Skeletal muscle satellite cell (primary cell): ENCODE results near the gene ADGRB3.
"Not testable (repeated sequence)": the region's sequence is repeated elsewhere in the genome, so short reads cannot be mapped to it uniquely, and the experiment has no call there.

ENCODE experiments used
- H3K27me3 ChIP-seq: 2 replicates; pipeline ENCODE4 v1.7.0; 2013; ENCODE audit warnings: low read length; ENCODE audit not compliant: control insufficient read depth, insufficient read depth
- H3K36me3 ChIP-seq: 2 replicates; pipeline ENCODE4 v1.7.0; 2013; ENCODE audit warnings: mild to moderate bottlenecking, control low read depth, low read length; ENCODE audit not compliant: insufficient read depth
- H3K4me1 ChIP-seq: 2 replicates; pipeline ENCODE4 v1.7.0; 2013; ENCODE audit warnings: low read length; ENCODE audit not compliant: control insufficient read depth, insufficient read depth
- H3K4me2 ChIP-seq: 2 replicates; pipeline ENCODE4 v1.7.0; 2013; ENCODE audit warnings: mild to moderate bottlenecking, low read length
- H3K4me3 ChIP-seq: 2 replicates; pipeline ENCODE4 v1.7.0; 2013; ENCODE audit warnings: low read length
- H3K9ac ChIP-seq: 2 replicates; pipeline ENCODE4 v1.7.0; 2013; ENCODE audit warnings: mild to moderate bottlenecking, low read depth, low read length, moderate library complexity
- H3K9me3 ChIP-seq: replicated peaks from 2 replicates; pipeline ENCODE4 v1.7.0; 2013; ENCODE audit warnings: mild to moderate bottlenecking, control low read depth, low read length

Gene ADGRB3

DNA sequence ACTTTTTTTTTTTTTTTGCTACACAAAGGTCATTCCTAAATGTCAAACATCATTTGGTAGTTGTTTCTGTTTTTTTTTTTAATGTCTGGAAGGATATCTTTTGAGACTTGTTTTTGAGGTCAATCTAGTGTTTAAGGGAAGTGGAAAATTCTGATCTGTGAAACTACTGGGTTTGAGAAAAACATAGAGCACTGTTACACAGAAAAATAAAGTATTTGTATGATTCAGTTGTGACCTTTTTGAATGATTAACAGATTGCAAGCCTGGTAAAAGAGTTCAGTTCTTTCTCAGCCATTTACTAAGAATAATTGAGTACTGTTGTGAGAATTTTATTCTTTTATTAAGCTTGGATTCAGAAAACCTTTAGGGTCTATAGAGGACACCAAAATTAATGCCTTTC lies 276.7 kb downstream of the ADGRB3 start:
- no peaks in the 10 kb centered on the region for H3K9me3 ChIP-seq
- H3K4me3 ChIP-seq = no peak overlapping the region
- H3K27me3 ChIP-seq = no peaks in the 10 kb centered on the region
- no peaks in the 10 kb centered on the region for H3K4me1 ChIP-seq
- no peaks in the 10 kb centered on the region for H3K36me3 ChIP-seq
- H3K4me2 ChIP-seq = no peak overlapping the region
- H3K9ac ChIP-seq = no peak overlapping the region

DNA sequence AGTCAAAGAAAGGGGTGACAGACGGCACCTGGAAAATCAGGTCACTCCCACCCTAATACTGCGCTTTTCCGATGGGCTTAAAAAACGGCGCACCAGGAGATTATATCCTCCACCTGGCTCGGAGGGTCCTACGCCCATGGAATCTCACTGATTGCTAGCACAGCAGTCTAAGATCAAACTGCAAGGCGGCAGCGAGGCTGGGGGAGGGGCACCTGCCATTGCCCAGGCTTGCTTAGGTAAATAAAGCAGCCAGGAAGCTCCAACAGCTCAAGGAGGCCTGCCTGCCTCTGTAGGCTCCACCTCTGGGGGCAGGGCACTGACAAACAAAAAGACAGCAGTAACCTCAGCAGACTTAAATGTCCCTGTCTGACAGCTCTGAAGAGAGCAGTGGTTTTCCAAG lies 277.7 kb downstream of the ADGRB3 start:
- H3K36me3 ChIP-seq, H3K4me2 ChIP-seq, H3K9ac ChIP-seq, H3K9me3 ChIP-seq, H3K27me3 ChIP-seq, H3K4me3 ChIP-seq, H3K4me1 ChIP-seq: not testable (repeated sequence)

DNA sequence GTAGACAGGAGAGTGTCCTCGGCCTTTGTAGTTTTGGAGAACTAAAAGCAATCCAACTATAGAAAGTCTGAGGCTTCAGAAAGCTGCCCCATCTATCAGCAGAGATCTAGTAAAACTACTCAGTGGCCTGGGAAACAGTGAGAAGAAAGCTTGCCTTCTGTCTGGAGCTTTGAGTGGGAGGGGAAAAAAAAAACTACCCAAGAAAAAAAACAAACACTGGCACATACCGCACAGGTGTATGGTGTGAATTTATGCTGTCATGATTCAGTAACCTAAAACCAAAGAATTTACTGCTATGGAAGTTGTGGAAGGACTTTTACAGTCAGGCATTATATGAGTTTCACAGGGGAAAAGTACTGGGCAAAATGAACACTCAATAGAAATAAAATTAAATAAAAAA lies 280.5 kb downstream of the ADGRB3 start:
- no peaks in the 10 kb centered on the region for H3K27me3 ChIP-seq
- H3K9me3 ChIP-seq = no peaks in the 10 kb centered on the region
- no peaks in the 10 kb centered on the region for H3K4me1 ChIP-seq
- H3K9ac ChIP-seq = no peak overlapping the region
- H3K4me2 ChIP-seq = no peak overlapping the region
- no peak overlapping the region for H3K4me3 ChIP-seq
- no peaks in the 10 kb centered on the region for H3K36me3 ChIP-seq

DNA sequence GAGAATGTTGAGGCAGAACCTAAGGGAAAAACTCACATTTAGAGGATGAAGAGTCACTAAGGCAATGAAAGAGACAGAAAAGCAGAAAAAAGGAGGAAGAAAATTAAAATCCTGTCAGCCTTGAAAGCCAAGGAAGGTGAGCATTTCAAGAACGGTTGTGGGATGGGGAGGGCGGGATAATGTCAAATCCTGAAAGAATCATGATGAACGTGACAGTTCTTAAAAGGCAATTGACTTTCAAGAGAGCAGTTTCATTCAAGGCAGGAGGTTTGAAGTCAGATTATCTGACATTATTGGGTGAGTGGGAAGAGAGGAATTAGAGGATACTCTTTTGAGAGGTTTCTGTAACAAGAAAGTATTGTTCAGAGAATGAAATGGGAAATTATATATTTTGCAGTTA lies 284.5 kb downstream of the ADGRB3 start:
- H3K4me2 ChIP-seq = no peak overlapping the region
- no peak overlapping the region for H3K4me3 ChIP-seq
- H3K36me3 ChIP-seq = no peaks in the 10 kb centered on the region
- no peak overlapping the region for H3K9ac ChIP-seq
- H3K27me3 ChIP-seq = no peaks in the 10 kb centered on the region
- no peaks in the 10 kb centered on the region for H3K4me1 ChIP-seq
- H3K9me3 ChIP-seq = no peaks in the 10 kb centered on the region

DNA sequence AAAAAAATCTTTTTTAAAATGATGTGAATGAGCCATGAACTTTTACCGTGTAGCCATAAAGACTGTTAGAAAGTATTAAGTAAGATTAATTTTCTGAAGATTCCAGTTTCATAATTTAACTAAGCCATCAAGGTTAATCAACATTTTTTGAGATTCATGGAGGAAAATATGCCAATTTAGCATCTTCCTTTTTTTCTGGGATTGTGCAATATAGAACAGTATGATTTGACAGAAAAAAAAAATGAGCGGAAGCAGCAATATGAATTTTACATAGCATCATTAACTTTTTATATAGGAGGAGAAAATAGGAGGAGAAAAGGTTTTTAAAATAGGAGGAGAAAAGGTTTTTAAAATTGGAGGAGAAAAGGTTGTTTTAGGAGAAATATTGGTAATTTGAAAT lies 306.3 kb downstream of the ADGRB3 start:
- no peak overlapping the region for H3K9ac ChIP-seq

DNA sequence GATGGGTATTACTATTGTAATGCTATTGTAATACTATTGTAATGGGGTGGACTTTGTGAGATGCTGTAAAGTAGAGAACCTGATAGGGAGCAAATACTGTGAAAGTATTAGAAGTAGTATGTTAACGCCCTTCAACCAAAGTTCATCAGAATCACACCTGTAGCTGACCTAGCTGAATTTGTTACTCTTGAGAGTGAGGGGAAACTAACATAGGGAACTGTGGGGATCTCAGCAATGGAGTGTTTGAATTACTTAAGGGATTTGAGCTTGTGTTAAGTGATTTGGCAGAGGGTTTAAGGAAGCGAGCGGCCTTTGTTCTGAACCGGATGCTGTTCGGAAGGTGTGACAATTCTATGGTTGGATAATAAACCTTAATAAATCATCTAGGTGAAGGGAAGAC lies 312.6 kb downstream of the ADGRB3 start:
- Histone ChIP-seq H3K4me3 (no peak overlapping the region), H3K27me3 (no peaks in the 10 kb centered on the region), H3K9ac (no peak overlapping the region), H3K4me1 (no peaks in the 10 kb centered on the region), H3K9me3 (no peaks in the 10 kb centered on the region), H3K4me2 (no peak overlapping the region), H3K36me3 (no peaks in the 10 kb centered on the region)

More for the DNA sequence above, 306.3 kb downstream of the ADGRB3 start:
- Histone ChIP-seq H3K27me3 (no peaks in the 10 kb centered on the region), H3K4me1 (no peaks in the 10 kb centered on the region), H3K4me2 (no peak overlapping the region), H3K36me3 (no peaks in the 10 kb centered on the region), H3K4me3 (no peak overlapping the region), H3K9me3 (no peaks in the 10 kb centered on the region)

DNA sequence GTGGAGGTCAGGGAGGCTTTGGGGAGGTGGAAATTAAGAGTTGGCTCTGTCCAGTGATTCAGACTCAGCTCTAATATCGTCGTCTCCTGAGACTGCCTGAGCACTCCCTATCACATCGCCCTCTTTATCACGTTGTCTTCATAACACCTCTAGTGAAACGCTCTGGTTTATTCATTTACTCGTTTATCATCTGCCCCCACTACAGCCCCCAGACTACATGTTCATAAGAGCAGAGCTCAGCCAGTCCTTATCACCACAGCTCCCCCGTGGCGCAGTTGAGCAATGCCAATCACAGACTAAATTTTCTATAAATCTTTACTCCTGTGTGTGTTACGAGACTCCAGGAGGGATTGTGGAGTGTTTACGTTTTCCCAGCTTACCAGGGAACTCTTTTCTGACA lies 316.2 kb downstream of the ADGRB3 start:
- Histone ChIP-seq H3K36me3 (no peaks in the 10 kb centered on the region), H3K4me2 (no peak overlapping the region), H3K9me3 (no peaks in the 10 kb centered on the region), H3K4me3 (no peak overlapping the region), H3K4me1 (no peaks in the 10 kb centered on the region), H3K27me3 (no peaks in the 10 kb centered on the region), H3K9ac (no peak overlapping the region)

DNA sequence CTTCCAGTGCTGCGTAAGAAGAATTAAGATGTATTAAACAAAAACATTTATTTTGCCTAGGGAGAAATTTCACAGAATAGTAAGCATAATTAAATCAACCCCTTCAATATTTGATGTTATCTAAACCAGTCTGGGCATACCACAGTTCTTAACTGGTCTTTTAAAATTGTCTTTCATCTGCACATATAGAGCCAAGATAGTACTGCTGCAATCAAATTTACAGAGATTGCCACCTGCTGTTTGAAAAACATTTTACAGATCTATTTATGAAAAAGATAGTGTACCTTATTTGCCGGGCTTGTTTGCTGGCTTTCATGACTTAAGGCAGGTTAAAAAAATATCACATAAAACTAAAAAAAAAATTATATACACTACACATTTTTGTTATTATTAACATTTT lies 323.2 kb downstream of the ADGRB3 start:
- no peaks in the 10 kb centered on the region for H3K4me1 ChIP-seq
- no peaks in the 10 kb centered on the region for H3K27me3 ChIP-seq
- H3K9me3 ChIP-seq = no peaks in the 10 kb centered on the region
- H3K4me2 ChIP-seq = no peak overlapping the region
- no peak overlapping the region for H3K9ac ChIP-seq
- H3K4me3 ChIP-seq = no peak overlapping the region
- no peaks in the 10 kb centered on the region for H3K36me3 ChIP-seq

DNA sequence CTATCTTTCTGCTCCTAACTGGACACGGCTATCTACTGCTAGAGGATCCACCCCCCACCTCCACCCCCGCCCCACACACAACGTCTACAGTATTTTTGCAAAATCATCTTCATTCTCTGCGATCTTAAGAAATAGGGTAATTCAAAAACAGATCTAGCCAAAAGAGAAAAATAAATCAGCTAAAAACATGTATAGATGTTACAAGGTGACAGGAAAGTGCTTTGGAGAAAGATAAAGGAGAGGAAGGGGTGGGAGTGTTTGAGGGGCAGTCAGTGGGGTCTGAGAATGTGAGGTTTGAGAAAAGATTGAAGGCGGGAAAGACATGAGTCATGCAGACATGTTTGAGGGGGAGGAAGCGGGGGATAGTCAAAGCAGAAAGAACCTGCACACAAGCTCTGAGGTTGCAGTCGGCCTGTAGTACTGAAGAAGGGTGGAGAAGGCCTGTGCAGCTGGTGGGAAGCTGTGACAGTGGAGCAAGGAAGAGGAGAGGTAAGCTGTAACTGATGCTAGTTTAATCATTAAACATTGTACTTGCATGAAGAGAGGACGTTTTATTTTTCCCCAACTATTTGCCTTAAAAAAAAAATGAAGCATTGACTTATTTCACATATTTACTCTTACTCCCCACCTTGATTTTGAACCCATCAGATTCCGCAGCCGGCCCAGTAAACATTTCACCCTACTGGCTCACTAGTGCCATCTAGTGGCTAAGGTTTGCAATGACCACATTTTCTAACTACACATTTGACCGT lies 332.6 kb downstream of the ADGRB3 start:
- Histone ChIP-seq H3K9ac (no peak overlapping the region), H3K4me1 (no peaks in the 10 kb centered on the region), H3K9me3 (no peaks in the 10 kb centered on the region), H3K4me2 (no peak overlapping the region), H3K27me3 (no peaks in the 10 kb centered on the region), H3K36me3 (no peaks in the 10 kb centered on the region), H3K4me3 (no peak overlapping the region)

DNA sequence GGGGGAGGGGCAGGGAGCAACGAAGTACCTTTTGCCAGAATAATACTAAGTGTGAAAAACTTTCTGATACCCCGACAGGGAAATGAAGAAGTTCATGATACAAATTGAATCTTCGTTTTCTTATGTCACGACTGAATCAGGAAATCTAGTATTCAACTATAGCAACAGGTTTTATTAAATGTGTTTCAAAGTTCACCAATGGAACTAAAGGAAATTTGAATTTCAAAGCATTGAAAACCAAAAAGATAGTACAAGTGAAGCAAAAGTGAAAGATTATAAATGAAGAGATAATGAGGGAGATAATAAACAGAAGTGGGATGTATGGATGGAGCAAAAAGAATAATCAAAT lies 333.2 kb downstream of the ADGRB3 start:
- Histone ChIP-seq H3K4me2 (no peak overlapping the region), H3K9ac (no peak overlapping the region), H3K4me3 (no peak overlapping the region), H3K36me3 (no peaks in the 10 kb centered on the region), H3K4me1 (no peaks in the 10 kb centered on the region), H3K27me3 (no peaks in the 10 kb centered on the region), H3K9me3 (no peaks in the 10 kb centered on the region)

DNA sequence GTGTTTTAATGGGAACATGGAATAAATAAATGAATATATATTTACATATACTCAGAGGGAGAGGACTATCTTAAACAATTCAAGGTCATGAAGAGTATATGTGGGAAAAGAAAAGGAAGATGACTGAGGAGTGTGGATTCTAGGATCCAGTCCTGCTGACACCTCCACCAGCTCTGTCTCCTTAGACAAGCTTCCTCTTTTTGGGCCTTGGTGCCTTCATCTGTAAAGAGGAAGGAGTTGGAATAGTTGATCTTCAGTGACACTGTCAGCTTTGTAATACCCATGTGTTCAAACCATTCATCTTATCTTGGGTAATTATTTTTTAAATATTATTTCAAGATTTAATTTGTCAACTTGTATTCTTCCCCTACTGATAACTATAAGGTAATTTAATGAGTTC lies 338.0 kb downstream of the ADGRB3 start:
- no peak overlapping the region for H3K4me2 ChIP-seq
- H3K4me3 ChIP-seq = no peak overlapping the region
- H3K4me1 ChIP-seq = no peaks in the 10 kb centered on the region
- no peaks in the 10 kb centered on the region for H3K27me3 ChIP-seq
- no peaks in the 10 kb centered on the region for H3K36me3 ChIP-seq
- no peak overlapping the region for H3K9ac ChIP-seq
- no peaks in the 10 kb centered on the region for H3K9me3 ChIP-seq

DNA sequence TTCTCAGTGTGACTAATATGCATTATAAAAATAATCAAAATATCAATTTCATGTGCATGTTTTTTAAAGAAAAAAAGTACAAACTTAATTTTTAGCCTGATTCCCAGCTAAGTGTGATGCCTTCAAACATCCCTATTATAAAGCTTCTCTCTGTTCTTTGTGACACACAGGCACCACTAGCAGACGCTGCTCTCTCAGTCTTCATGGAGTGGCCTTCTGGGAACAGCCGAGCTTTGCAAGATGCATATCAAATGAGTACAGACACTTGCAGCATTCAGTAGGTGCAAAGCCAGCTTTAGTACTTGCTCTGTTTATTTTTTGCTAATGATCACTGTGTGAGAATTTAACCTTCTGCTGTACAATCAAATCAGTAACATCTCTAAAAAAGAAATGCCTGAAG lies 340.0 kb downstream of the ADGRB3 start:
- no peak overlapping the region for H3K4me3 ChIP-seq
- H3K36me3 ChIP-seq = no peaks in the 10 kb centered on the region
- H3K9ac ChIP-seq = no peak overlapping the region
- H3K9me3 ChIP-seq = no peaks in the 10 kb centered on the region
- H3K27me3 ChIP-seq = no peaks in the 10 kb centered on the region
- no peak overlapping the region for H3K4me2 ChIP-seq
- H3K4me1 ChIP-seq = no peaks in the 10 kb centered on the region
